DMS79 treated with DMSO at 0.1 percent for 48 hours (cell line): ENCODE data around the gene RPP25.
"Not testable (repeated sequence)": the region's sequence is repeated elsewhere in the genome, so short reads cannot be mapped to it uniquely, and the experiment has no call there.

Source experiments
- DNase-seq: peaks from one replicate; lab custom pipeline; 2025; lab: John Stamatoyannopoulos, UW

The RPP25 gene

GRCh38 chr15:74917676-74918075, 38.9 kb downstream of the RPP25 start:
- no peak for DNase-seq

- DNase-seq: not testable (repeated sequence)
Observed at GRCh38 chr15:74913799-74914198, 42.8 kb downstream of the RPP25 start.

- DNase-seq: no peak
Observed at GRCh38 chr15:74913041-74913440, 43.5 kb downstream of the RPP25 start.

GRCh38 chr15:74908635-74909034, 47.9 kb downstream of the RPP25 start:
- DNase-seq: no peak

- DNase-seq: no peak
Observed at GRCh38 chr15:74907163-74907870, 49.3 kb downstream of the RPP25 start.

- DNase-seq: peak; percentile 50
Observed at GRCh38 chr15:74906450-74907162, 50.0 kb downstream of the RPP25 start, which contains the start of gene FAM219B. TSS of gene FAM219B (minus strand) at chr15:74906851. CDS start at chr15:74906800, 51 bp downstream.

GRCh38 chr15:74906067-74906449, 50.5 kb downstream of the RPP25 start:
- DNase-seq: no peak
